GM23248 (cell line): ENCODE results near the gene POM121C.
"Not testable (repeated sequence)": the region's sequence is repeated elsewhere in the genome, so short reads cannot be mapped to it uniquely, and the experiment has no call there.

Experiments
- EZH2 ChIP-seq: fragments of 200-600 bp; sonication (generic); IDR thresholded peaks from 2 replicates; pipeline ENCODE4 v1.6.1; 2018; ENCODE audit warnings: antibody characterized with exemption, mild to moderate bottlenecking; ENCODE audit not compliant: insufficient read depth, poor library complexity, severe bottlenecking
- EZH2phosphoT487 ChIP-seq: fragments of 200-600 bp; sonication (generic); IDR thresholded peaks from 2 replicates; pipeline ENCODE4 v1.6.1; 2018; ENCODE audit warnings: antibody characterized with exemption, moderate library complexity, mild to moderate bottlenecking, low read depth; ENCODE audit not compliant: insufficient read depth

DNA sequence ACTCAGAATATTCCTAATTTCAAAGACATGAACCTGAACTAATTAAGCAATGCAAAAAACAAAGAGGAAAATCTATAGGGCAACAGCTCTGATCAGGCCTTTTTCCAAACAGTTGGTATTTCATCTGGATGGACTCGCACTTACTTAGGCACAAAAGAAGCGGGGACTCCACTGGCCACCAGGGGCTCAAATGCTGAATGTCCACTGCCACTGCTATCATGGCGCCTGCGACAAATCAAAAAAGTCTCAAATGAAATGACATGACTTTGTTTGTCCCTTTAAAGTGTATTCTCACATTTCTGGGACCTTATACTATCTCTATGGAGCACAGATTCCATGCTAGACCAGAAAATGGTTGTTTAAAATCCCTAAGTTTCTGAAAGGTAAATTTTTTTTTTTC lies 47.1 kb downstream of the POM121C start:
- not testable (repeated sequence) for TF ChIP-seq EZH2phosphoT487, EZH2
